ENCODE data around the gene CEP41.

The CEP41 gene

DNA sequence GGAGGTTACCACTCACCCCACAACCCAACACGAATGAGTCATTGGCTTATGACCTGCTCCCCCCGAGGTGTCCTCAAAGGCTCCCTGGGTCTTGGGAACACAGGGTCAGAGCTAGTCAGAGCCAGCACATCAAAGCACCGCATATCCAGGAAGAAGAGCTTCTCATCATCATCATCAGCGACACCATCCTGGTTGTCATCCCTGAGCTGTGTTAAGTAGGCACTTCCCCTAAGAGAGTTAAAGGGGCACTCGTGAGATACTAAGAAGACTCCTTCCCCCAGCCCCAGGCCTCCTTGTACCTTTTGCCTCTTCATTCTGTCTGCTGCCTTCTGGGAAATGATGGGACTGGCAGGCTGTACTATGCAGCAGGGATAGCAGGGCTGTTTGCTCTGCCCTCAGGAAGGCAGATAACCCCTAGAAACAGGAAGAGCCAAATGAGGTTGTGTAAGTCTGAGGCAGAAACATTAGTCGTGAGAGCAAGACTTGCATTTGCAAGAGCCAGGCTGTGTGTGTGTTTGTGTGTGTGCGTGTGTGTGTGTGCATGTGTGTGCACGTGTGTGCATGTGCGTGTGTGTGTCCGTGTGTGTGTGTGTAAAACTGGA is 71.6 kb downstream of the CEP41 start:
- no peak for DNase-seq (ENCODE audit: low spot score)

DNA sequence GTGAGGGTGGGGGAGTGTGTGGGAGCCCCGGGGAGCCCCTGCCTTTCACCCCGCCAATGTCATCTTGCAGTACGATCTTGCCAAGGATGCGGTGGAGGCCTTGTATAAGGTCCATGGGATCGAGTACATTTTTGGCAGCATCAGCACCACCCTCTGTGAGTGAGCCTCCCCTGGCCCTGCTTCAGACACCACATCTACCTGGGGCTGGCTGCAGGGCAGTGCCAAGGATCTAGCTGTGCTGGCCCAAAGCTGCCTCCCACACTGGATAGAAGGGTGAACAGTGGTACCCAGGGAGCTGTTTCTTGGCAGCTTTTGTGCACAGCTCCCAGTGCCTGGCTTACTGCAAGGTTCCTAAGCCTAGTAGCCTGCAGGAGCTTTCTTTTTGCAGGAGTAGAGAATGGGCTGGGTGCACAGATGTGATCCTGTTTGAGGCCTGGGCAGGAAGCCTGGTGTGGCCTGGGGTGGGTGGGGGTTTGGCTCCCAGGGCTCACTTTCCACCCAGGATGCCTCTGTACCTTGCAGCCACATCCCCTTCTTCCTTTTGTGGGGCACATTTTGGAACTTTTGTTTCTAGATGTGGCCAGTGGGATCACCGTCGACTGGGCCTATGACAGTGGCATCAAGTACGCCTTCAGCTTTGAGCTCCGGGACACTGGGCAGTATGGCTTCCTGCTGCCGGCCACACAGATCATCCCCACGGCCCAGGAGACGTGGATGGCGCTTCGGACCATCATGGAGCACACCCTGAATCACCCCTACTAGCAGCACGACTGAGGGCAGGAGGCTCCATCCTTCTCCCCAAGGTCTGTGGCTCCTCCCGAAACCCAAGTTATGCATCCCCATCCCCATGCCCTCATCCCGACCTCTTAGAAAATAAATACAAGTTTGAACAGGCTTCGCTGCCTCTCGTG is 72.7 kb downstream of the CEP41 start:
- DNase-seq (ENCODE audit: low spot score), result no peak

DNA sequence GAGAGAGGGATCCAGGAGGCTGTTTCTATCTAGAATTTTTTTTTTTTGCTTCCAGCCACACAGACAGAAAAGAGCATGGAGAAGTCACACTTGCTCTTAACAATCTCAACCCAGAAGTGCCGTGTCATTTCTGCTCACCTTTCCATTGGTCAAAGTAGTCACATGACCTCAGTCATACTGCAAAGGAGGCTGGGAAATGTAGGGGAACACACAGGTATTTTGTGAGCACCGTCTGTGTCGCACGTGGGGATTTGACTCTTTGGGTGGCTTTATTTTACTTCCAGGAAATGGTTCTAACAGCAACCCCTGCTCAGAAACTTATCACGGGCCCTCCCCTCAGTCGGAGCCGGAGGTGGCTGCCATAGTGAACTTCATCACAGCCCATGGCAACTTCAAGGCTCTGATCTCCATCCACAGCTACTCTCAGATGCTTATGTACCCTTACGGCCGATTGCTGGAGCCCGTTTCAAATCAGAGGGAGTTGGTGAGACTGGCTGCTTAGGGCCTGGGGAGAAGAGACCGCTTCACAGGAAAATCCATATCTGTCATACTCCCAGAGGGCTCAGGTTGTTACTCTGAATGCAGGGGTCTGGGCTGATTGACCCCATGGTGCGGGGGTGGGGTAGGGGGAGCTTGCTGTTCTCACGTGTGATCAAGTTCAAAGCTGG is 73.6 kb downstream of the CEP41 start:
- DNase-seq (ENCODE audit: low spot score), result no peak

DNA sequence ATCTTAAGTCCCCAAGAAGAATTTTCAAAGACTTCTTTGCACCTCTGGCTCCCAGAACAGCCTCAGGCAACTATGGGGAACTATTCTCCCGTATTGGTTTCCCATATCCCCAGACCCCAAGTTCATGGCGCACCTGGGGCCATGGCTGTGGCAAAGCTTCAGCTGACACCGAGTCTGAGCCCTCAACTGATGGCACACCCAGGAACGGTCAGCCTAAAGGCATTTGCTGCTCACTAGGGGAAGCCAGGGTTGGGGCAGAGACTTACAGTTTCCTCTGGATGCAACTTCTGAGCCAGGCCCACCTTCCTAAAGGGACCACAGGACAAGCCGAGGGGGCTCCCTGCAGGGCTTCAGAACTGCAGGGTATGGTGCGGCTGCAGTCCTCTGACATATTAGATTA is 74.3 kb downstream of the CEP41 start:
- DNase-seq (ENCODE audit: low spot score), result no peak

DNA sequence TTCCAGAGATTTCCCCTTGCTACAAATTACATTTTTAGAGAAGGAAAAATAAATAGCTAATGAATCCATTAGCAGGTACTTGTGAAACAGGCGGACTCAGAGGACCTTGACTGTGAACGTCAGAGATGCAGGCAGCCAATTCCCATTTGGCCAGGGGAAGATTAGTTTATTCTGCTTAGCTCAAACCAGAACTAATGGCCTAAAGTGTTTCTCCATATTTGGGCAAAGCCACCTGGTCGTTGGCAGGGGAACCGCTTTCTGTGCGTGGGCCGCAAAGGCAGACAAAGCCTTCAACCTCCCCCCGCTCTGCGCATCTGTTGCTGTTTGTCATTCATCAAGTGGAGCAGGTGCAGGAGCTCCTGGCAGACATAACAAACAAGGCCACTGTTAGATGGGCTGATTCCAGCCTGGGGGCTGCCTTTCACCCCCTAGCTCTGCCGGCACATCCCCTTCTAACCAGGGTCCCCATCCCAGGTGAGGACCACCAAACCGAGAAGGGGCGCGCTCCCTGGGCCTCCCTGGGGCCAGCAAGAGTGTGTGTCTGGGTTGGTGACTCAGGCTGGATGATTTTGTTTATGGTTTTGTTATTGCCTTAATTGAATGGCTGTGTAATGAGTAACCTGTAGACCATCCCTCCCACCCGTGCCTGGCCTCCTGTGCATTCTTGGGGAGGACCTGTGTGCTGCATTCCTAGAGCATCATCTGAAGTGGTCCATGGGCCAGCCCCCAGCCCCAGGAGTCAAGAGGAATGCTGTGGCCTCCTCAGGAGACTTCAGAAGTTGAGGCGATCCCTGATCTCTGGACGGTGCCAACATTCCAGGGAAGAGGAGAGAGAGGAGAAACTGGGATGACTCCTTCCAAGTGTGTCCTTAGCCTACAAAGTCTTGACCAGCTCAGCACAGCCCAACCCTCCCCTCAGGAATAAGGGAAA is 75.0 kb downstream of the CEP41 start:
- no peak for DNase-seq (ENCODE audit: low spot score)

DNA sequence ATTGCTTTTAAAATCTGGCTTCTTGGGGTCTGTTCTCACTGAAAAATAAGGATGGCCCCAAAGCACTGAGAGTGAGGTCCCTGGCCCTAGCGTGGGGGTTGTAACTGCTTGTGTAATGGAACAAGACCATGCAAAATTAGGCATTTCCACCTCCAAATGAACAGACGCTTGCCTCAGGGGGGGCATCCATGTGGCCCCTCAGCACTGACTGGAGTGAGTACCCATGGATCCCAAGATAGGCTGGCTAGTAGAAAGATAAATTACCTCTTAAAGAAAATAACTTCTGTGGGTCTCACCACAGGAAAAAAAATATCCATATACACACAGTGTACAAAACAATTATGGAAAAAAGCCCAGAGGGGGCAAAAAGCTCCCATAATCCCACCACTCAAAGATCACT is 75.7 kb downstream of the CEP41 start:
- no peak for DNase-seq (ENCODE audit: low spot score)

DNA sequence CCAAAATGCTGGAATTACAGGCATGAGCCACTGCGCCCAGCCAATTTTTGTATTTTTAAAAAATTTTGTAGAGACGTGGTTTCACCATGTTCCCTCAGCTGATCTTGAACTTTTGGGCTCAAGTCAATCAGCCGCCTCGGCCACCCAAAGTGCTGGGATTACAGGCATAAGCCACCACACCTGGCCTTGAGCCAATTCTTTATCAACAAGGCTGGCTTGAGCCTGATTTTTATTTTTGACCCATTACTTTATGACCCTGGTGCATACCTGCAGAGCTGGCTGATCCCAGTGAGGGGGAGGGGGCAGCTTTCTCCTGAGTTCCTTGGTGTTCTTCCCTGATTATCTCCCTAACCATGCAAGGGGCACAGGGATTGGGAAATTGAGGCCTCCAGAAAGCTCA is 76.4 kb downstream of the CEP41 start:
- DNase-seq (ENCODE audit: low spot score), result no peak

DNA sequence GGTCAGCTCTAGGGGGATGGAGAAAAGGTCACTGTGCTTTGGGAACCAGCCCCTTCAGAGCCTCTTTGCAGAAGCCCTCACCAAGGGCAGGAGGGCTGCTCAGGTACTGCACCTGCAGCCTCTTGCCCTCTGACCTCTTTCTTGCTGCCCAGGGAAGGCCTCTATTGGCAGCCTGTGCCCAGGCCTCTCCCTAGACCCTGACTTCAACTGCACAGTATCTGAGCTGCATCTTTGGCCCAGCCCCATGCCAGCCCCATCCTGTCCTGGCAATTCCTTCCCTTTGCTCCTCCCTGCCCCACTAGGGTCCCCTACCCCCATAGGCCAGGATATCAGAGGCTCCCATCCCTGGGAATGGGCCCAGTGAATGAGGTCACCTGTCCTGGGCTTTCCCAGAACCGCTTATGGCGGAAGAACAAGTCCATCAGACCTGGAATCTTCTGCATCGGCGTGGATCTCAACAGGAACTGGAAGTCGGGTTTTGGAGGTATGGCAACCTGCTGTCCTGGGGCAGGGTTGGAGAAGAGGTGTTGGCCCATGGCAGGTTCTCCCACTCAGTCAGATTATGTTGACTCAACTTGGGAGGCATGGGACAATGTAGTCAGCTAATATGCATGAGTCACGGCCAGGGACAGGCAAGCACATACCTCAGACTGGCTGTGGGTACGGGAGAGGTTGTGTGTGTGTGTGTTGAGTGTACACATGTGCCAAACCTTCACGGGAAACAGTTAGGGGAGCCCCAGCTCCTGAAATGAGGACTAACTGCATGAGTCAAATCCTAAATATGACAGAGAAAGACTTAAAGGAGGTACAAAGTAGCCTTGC is 77.6 kb downstream of the CEP41 start:
- DNase-seq (ENCODE audit: low spot score), result peak; percentile 60

DNA sequence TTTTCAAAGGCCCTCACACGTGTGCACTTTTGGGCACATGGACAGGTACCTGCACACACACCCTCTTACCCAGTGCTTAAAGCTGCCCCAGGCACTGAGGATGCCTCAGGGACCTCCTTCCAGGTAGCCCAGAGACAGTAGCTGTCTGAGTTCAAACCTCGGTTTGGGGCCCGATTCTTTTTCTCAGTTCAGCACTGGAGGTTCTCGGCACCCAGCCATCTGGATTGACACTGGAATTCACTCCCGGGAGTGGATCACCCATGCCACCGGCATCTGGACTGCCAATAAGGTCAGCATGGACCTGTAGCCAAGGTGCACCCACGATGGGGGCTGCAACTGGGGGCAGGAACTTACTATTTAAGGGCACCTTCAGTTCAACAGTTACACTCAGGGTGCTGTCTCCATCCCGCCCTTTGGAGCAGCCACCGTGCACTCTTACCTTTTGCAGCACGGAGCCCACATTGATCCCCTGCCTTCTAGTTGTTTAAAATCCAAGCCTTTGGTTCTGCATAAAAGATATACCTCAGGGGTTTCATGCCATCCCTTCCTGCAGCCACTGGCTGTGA is 78.5 kb downstream of the CEP41 start:
- DNase-seq (ENCODE audit: low spot score), result no peak

DNA sequence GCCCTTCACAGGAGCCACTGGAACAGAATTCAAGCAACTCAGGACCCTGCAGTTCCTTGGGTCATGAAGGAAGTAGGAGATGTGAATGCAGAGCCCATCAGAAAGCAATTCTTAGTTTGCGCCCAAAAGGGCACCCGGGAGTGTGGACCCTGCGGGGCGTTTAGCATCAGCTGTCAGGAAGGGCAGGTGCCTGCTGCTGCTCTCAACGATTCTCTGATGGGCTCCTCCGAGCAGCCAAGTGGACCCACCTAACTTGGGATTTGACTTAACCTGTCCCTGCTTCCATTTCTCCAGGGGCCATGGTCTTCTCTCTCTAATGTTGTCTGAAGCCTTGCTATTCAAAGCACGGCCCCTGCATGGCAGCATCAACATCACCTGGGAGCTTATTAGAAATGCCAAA is 79.1 kb downstream of the CEP41 start:
- no peak for DNase-seq (ENCODE audit: low spot score)

DNA sequence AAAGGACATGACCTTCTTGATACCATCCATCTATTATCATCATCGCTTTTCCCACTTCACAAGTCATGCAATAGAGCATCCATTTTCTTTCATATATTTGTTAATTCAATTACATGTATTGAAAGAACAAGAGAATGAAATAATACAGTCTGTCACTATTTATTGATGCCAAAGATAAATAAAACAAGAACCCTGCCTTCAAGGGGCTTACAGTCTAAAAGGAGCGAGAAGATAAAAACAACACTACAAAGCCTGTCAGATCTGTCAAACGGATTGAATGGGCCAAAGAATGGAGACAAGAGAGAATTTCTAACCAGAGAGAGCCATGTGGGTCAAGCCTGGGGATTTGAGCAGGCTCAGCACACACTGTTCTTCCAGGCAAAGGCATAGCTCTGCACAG is 80.3 kb downstream of the CEP41 start:
- DNase-seq (ENCODE audit: low spot score), result no peak

DNA sequence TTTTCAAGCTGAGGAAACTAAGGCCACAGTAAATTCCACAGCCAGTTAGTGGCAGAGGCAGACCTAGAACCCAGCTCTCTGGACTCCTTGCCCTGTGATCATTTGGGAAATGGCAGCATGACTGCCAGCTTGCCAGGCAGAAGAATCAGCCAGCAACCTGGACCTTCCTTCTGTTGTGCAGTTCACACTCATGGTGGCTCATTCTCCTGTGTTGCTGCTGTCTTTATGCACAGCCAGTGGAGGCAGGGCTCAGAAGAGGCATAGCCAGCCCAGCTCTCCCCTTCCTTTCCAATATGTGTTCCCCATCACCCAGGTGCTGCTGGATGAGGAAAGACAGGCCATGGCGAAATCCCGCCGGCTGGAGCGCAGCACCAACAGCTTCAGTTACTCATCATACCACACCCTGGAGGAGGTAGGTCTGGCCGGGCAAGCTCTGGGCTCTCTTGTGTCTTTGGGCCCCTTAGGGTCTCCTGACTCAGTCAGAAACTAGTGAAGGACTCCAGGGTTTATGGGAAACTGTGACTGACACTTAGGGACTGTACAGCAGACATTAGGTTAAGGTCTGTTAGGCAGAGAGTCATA is 81.4 kb downstream of the CEP41 start:
- DNase-seq (ENCODE audit: low spot score), result no peak

DNA sequence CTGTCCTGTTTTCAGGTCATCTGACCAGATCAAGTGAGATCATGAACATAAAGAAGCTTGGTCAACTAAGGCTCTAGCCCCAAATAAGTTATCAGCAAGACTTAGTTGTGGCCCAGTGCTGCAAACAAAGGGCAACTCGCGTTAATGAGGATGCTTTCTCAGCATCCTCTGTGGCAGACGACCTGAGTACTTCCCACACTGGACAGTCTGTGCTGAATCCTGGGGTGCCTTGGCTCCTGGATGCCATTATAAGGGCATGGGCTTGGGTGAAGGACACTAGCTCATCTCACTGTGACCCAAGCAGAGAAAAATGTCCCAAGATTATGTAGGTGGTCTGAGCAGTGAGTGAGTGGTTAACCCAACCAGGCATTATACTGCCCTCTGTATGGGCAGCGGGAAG is 82.3 kb downstream of the CEP41 start:
- DNase-seq (ENCODE audit: low spot score), result no peak

DNA sequence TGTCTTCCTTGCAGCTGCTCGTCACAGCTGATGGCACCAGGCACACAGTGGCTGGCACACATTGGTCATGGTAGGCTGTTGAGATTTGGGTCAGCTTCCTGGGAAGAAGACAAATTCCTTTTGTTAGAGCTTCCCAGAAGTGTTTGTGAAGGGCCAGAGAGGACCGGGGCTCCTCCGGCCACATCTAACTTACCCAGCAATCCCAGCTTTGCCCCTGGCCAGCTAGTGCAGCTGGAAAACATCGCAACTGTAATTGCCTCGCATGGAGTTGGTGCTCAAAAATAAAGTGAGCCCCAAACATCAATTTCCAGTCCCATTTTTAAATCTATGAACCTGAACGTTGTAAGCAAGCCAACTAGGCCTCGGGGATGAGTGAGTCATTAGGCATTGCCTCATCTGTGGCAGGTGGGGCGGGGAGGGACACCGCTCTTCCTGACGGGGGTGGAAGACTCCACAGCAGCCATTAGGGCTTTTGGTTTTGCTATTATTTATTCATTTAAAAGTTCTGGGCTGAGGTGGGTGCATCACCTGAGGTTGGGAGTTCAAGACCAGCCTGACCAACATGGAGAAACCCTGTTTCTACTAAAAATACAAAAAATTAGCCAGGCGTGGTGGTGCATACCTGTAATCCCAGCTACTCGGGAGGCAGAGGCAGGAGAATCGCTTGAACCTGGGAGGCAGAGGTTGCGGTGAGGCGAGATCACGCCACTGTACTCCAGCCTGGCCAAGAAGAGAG is 83.8 kb downstream of the CEP41 start:
- no peak for DNase-seq (ENCODE audit: low spot score)

DNA sequence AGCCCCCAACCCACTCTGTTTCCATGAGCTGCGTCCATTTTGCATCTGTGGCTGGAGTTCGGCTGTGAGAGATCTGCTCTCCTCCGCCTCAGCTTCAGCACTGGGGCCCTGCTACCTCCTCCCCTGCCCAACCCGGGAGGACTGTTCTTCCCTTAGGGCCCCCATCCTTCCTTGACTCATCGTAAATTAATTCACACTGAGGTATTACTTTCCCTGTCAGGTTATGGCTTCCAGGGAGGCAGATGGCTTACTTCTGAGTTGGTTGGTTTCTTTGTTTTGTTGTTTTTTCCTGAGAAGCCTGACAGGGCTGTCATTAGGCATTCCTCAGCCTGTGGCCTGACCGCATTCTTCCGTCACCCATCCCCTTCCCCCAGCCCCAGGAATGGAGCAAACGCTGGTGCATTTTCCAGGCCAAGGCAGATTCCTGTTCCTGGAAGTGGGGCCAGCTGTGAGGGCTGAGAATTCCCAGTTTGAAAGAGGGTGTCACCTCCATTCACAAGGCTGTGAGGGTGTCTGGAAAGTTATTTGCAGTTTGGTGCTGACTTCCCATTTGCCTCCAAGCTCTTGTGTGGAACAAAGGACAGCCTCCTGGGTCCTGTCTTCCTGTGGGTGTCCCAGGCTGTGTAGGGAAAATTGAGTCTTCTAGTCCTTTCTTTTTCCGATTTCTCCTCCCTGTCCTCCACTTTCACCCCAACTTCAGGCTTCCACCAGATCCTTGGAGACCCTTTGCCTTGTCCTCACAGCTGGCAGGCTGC is 84.5 kb downstream of the CEP41 start:
- DNase-seq (ENCODE audit: low spot score), result peak; percentile 73

DNA sequence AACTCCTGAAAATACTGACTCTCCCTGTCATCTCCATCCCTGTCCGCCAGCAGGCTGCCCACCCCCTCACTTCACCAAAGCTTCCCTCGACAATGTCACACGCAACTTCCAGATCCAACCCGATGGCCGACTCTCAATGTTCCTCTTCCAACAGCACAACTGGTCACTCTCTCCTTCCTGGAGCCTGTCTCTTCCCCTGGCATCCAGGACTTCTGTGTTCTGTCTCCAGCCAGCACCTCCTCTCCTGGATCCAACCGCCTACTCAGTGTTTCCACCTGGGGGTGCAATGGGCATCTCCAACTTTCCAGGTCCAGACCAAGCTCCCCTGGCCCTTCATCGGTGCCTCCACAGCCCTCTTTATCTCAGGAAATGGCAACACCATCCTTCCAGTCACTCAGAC is 87.6 kb downstream of the CEP41 start:
- DNase-seq (ENCODE audit: low spot score), result no peak

DNA sequence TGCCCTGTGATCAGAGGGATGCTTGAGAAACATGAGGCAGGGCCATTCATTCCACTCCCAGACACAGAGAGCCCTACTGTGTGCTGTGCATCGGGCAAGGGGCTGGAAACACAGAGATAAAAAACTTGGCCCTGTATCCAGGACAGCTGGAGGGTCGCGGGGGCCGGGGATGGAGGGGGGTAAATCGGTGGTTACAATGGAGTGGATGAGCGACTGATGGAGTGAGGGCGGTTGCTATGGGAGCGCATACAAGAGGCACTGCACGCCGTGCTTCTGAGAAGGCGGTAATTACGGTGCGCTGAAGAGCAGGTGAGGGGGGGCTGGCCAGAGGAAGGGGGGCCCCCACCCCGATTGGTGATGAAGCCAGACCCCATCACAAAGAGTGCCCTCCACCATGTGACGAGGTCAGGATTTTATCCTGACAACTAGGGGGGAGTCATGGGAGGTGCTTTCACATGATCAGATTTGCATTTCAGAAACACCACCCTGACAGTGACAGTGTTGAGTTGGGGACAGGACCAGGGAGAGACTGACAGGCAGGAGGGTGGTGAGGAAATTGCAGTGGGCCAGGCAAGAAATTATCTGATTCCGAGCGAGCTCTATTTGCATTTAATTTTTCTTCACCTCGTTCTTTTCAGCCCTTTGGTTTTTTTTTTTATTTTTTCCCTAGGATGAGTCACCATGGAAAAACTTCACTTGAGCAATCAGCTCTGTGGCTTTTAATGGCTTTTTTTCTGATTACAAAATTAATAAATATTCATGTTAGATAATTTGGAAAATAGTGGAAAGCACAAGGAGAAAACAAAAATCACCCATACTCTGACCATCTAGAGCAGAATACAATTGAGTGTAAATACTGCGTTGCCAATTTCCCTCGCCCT is 88.4 kb downstream of the CEP41 start:
- DNase-seq (ENCODE audit: low spot score), result no peak

DNA sequence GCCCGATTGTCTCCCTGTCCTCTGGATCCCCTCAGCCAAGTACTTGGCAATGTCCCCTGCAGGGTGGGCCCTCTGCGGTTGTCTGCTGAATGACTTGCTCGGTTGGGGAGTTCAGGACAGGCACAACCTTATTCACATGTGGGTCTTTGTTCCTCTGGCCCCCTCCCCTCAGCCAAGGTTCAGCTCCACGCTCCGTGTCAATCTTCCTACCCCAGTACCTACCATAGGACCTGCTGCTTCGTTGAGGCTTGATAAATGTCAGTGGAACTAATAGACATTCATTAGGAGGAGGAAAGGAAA is 89.1 kb downstream of the CEP41 start:
- DNase-seq (ENCODE audit: low spot score), result no peak

Measured in kidney capillary endothelial cell (primary cell).